ENCODE results near the gene RNF126.
"Not testable (repeated sequence)": the region's sequence is repeated elsewhere in the genome, so short reads cannot be mapped to it uniquely, and the experiment has no call there.

RNF126 gene

GRCh38 chr19:662962-663681 is at the start of gene RNF126:
TSS of gene RNF126 (minus strand) at chr19:663214. CDS start at chr19:663121, 93 bp downstream.
- Histone ChIP-seq H3K4me3 (ENCODE audit: low read length) (peak within 1 kb of the TSS; percentile 81), H3K9ac (ENCODE audit: low read depth, low read length) (peak within 1 kb of the TSS; percentile 78), H3K36me3 (ENCODE audit: insufficient read depth, low read depth, low read length) (no peaks in the 10 kb centered on the region), H3K4me1 (ENCODE audit: insufficient read depth, low read length) (no peaks in the 10 kb centered on the region), H3K27ac (ENCODE audit: low read length) (peak within 1 kb of the TSS; percentile 49), H3K9me3 (ENCODE audit: insufficient read depth, low read depth, low read length) (no peaks in the 10 kb centered on the region), H3K27me3 (ENCODE audit: insufficient read depth, low read length) (peaks cover 8% of the 10 kb centered on the region; the same call in 1 of the 2 replicates)

- peaks cover 24% of the 10 kb centered on the region for H3K27me3 ChIP-seq (ENCODE audit: insufficient read depth, low read length)
- no peaks in the 10 kb centered on the region for H3K4me1 ChIP-seq (ENCODE audit: insufficient read depth, low read length)
- no peak overlapping the region for H3K27ac ChIP-seq (ENCODE audit: low read length)
- no peaks in the 10 kb centered on the region for H3K9me3 ChIP-seq (ENCODE audit: insufficient read depth, low read depth, low read length)
- no peak overlapping the region for H3K4me3 ChIP-seq (ENCODE audit: low read length)
- H3K9ac ChIP-seq (ENCODE audit: low read depth, low read length), result no peak overlapping the region
- no peaks in the 10 kb centered on the region for H3K36me3 ChIP-seq (ENCODE audit: insufficient read depth, low read depth, low read length)
Observed at GRCh38 chr19:711254-711653, 48.2 kb upstream of the RNF126 start.

GRCh38 chr19:710767-711166 is 47.8 kb upstream of the RNF126 start:
- peaks cover 24% of the 10 kb centered on the region for H3K27me3 ChIP-seq (ENCODE audit: insufficient read depth, low read length)
- H3K36me3 ChIP-seq (ENCODE audit: insufficient read depth, low read depth, low read length), result no peaks in the 10 kb centered on the region
- H3K4me1 ChIP-seq (ENCODE audit: insufficient read depth, low read length), result no peaks in the 10 kb centered on the region
- no peak overlapping the region for H3K4me3 ChIP-seq (ENCODE audit: low read length)
- no peaks in the 10 kb centered on the region for H3K9me3 ChIP-seq (ENCODE audit: insufficient read depth, low read depth, low read length)
- no peak overlapping the region for H3K9ac ChIP-seq (ENCODE audit: low read depth, low read length)
- H3K27ac ChIP-seq (ENCODE audit: low read length), result no peak overlapping the region

GRCh38 chr19:709965-710571 is 47.1 kb upstream of the RNF126 start:
- H3K27me3 ChIP-seq (ENCODE audit: insufficient read depth, low read length), result peaks cover 24% of the 10 kb centered on the region
- no peaks in the 10 kb centered on the region for H3K36me3 ChIP-seq (ENCODE audit: insufficient read depth, low read depth, low read length)
- no peak overlapping the region for H3K9ac ChIP-seq (ENCODE audit: low read depth, low read length)
- H3K4me3 ChIP-seq (ENCODE audit: low read length), result peak overlapping the region; percentile 57; the same call in 1 of the 2 replicates
- no peaks in the 10 kb centered on the region for H3K4me1 ChIP-seq (ENCODE audit: insufficient read depth, low read length)
- no peak overlapping the region for H3K27ac ChIP-seq (ENCODE audit: low read length)
- no peaks in the 10 kb centered on the region for H3K9me3 ChIP-seq (ENCODE audit: insufficient read depth, low read depth, low read length)

- H3K27ac ChIP-seq (ENCODE audit: low read length), result no peak overlapping the region
Observed at GRCh38 chr19:709196-709964, 46.4 kb upstream of the RNF126 start.

GRCh38 chr19:708154-709143 is 45.4 kb upstream of the RNF126 start, which contains the start of gene PALM:
TSS of gene PALM (plus strand) at chr19:708935. CDS start at chr19:709147, 212 bp downstream.
- Histone ChIP-seq H3K4me3 (ENCODE audit: low read length) (peak within 1 kb of the TSS; percentile 58; the same call in 1 of the 2 replicates), H3K9me3 (ENCODE audit: insufficient read depth, low read depth, low read length) (no peaks in the 10 kb centered on the region), H3K4me1 (ENCODE audit: insufficient read depth, low read length) (no peaks in the 10 kb centered on the region), H3K27ac (ENCODE audit: low read length) (no peak within 1 kb of the TSS), H3K27me3 (ENCODE audit: insufficient read depth, low read length) (peaks cover 24% of the 10 kb centered on the region), H3K36me3 (ENCODE audit: insufficient read depth, low read depth, low read length) (no peaks in the 10 kb centered on the region), H3K9ac (ENCODE audit: low read depth, low read length) (no peak within 1 kb of the TSS)

More at GRCh38 chr19:709196-709964, 46.4 kb upstream of the RNF126 start:
- Histone ChIP-seq H3K4me1 (ENCODE audit: insufficient read depth, low read length) (no peaks in the 10 kb centered on the region), H3K4me3 (ENCODE audit: low read length) (peak overlapping the region; percentile 57; the same call in 1 of the 2 replicates), H3K36me3 (ENCODE audit: insufficient read depth, low read depth, low read length) (no peaks in the 10 kb centered on the region), H3K27me3 (ENCODE audit: insufficient read depth, low read length) (peaks cover 24% of the 10 kb centered on the region), H3K9ac (ENCODE audit: low read depth, low read length) (no peak overlapping the region), H3K9me3 (ENCODE audit: insufficient read depth, low read depth, low read length) (no peaks in the 10 kb centered on the region)

- H3K4me1 ChIP-seq (ENCODE audit: insufficient read depth, low read length), result no peaks in the 10 kb centered on the region
- H3K36me3 ChIP-seq (ENCODE audit: insufficient read depth, low read depth, low read length), result no peaks in the 10 kb centered on the region
- no peaks in the 10 kb centered on the region for H3K9me3 ChIP-seq (ENCODE audit: insufficient read depth, low read depth, low read length)
- no peak overlapping the region for H3K9ac ChIP-seq (ENCODE audit: low read depth, low read length)
- peak overlapping the region; percentile 63 for H3K4me3 ChIP-seq (ENCODE audit: low read length)
- no peak overlapping the region for H3K27ac ChIP-seq (ENCODE audit: low read length)
- peaks cover 14% of the 10 kb centered on the region; the same call in 1 of the 2 replicates for H3K27me3 ChIP-seq (ENCODE audit: insufficient read depth, low read length)
Observed at GRCh38 chr19:704447-704741, 41.4 kb upstream of the RNF126 start.

- Histone ChIP-seq H3K36me3 (ENCODE audit: insufficient read depth, low read depth, low read length) (no peaks in the 10 kb centered on the region), H3K9me3 (ENCODE audit: insufficient read depth, low read depth, low read length) (no peaks in the 10 kb centered on the region), H3K4me3 (ENCODE audit: low read length) (peak overlapping the region; percentile 63), H3K27ac (ENCODE audit: low read length) (no peak overlapping the region), H3K27me3 (ENCODE audit: insufficient read depth, low read length) (peaks cover 13% of the 10 kb centered on the region; the same call in 1 of the 2 replicates), H3K9ac (ENCODE audit: low read depth, low read length) (no peak overlapping the region), H3K4me1 (ENCODE audit: insufficient read depth, low read length) (no peaks in the 10 kb centered on the region)
Observed at GRCh38 chr19:703651-704446, 40.8 kb upstream of the RNF126 start.

GRCh38 chr19:703329-703650 is 40.3 kb upstream of the RNF126 start:
- Histone ChIP-seq H3K4me1 (ENCODE audit: insufficient read depth, low read length) (no peaks in the 10 kb centered on the region), H3K9ac (ENCODE audit: low read depth, low read length) (no peak overlapping the region), H3K27ac (ENCODE audit: low read length) (no peak overlapping the region), H3K9me3 (ENCODE audit: insufficient read depth, low read depth, low read length) (no peaks in the 10 kb centered on the region), H3K36me3 (ENCODE audit: insufficient read depth, low read depth, low read length) (no peaks in the 10 kb centered on the region), H3K4me3 (ENCODE audit: low read length) (peak overlapping the region; percentile 57), H3K27me3 (ENCODE audit: insufficient read depth, low read length) (peaks cover 11% of the 10 kb centered on the region; the same call in 1 of the 2 replicates)

- not testable (repeated sequence) for H3K9ac ChIP-seq (ENCODE audit: low read depth, low read length); H3K27ac ChIP-seq (ENCODE audit: low read length); H3K27me3 ChIP-seq (ENCODE audit: insufficient read depth, low read length); H3K9me3 ChIP-seq (ENCODE audit: insufficient read depth, low read depth, low read length); H3K4me1 ChIP-seq (ENCODE audit: insufficient read depth, low read length); H3K4me3 ChIP-seq (ENCODE audit: low read length); H3K36me3 ChIP-seq (ENCODE audit: insufficient read depth, low read depth, low read length)
Observed at GRCh38 chr19:702847-703246, 39.8 kb upstream of the RNF126 start.

Measured in iPS-20b (cell line).